Right forelimb (tissue), 1 donor: Measurements from ENCODE around the gene WWOX.

ENCODE experiments used
- DNase-seq: peaks from one replicate; pipeline ENCODE4 v3.0.0-alpha.2; 2018

WWOX gene

DNA sequence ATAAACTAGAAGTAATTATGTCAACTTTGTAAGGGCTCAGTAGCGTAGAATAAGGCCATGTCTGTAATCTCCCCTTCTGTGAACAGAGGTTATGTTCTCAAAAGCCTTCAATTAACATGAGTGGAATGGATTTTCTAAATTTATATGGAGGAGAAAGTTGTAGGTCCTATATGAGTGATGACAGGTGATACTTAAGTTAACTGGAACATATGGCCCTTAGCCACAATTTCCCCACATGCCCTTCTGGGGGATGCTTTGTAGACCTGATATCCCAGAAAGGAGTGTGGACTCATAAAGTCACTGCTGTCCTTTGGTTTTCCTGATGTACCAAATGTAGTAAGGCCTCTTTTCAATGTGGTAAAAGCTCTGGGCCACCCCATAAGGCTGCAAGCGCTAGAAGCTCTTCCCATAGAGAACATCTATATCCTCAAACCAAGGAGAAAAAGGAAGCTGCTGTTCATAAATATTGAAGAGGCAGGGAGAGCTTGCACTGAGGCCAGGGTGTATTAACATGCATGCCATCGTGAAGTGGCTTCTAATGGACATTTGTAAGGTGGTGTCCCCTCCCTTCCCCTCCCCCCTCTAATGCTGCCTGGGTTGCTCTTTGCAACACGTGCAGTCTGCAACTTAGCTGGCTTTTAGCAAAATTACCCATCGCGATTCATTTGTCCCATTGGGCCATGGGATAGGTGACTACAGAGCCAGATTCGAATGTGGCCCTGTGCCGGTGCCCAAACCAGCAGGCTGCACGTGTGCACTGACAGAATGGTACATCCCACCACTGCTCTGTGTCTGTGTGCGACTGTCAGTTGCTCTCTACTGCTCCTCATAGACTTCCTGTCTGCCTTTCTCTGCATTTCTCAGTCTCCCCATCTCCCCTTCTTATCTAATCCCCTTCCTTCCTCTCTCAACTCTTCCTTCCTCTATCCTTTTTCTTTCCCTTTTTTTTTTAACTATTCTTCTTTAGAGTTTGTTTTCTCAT is 269.0 kb downstream of the WWOX start:
- DNase-seq, result no peak

- DNase-seq, result no peak
These were observed 272.8 kb downstream of the WWOX start for GRCh38 chr16:78372277-78372676.

- no peak for DNase-seq
These were observed 275.7 kb downstream of the WWOX start for GRCh38 chr16:78375055-78375679.

DNA sequence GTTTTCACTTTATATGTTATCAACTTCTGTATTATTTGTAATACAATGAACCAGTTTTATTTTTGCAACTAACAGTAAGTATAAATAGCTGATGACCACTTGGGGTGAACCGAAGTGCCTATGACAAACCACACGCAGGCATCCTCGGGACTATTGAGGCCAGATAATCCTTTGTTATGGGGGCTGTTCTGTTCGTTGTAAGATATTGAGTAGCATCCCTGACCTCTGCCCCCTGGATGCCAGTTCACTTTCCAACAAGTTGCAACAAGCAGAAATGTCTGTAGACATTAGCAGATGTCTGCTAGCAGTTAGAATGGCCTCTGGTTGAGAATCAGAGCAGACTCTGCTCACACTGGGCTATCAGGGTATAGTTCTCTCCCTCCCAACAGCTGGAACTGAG is 277.0 kb downstream of the WWOX start:
- no peak for DNase-seq

DNA sequence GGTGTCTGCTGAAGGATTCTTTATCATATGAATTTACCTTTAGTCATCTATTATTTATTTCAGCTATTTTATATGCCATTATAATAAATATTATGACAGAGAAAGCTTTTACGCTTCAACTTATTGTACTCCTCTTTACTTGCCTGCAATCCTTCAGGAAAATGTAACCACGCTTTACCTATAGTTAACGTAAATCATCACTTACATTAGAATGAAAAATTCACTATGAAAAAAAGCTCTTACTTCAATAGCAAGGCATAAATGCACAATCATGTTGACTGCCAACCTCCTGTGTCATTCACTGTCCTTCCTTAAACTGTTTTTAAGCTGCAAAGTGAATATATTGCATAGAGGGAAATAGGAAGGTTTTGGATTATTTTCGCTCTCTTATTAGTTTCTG is 277.9 kb downstream of the WWOX start:
- DNase-seq, result no peak

DNA sequence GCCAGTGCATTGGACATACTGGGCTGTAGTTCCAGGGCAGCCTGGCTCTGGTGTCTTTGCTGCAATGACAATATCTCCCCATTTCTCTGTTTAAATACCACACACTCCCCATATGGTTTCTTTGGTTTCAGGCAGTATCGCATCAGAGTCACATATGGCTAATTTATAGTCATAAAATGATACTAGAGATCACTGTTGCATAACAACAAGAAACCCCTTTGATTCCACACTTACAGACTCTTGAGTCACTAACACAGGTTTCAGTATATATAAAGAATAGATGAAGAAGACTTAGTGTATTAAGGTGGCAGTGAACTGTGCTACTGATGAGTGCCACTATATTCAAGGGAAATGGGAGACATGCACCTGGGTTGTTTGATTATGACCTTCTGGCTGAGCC is 281.6 kb downstream of the WWOX start:
- DNase-seq, result no peak

DNA sequence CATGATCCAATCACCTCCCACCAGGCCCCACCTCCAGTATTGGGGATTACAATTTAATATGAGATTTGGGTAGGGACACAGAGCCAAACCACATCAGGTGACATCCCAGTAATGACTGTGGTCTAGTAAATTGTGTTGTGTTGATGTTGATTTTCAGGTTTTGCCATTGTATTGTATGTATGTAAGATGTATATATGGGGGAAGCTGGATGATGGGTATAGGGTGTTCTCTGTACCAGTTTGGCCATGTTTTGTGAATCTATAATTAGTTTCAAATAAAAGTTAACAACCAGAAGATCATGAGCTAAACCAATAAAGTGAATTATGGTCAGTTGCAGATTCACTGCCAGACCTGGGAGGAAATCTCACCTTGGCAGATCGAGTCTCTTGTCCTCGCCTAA is 283.7 kb downstream of the WWOX start:
- DNase-seq, result no peak

GRCh38 chr16:78385086-78385805 is 285.8 kb downstream of the WWOX start:
- no peak for DNase-seq

DNA sequence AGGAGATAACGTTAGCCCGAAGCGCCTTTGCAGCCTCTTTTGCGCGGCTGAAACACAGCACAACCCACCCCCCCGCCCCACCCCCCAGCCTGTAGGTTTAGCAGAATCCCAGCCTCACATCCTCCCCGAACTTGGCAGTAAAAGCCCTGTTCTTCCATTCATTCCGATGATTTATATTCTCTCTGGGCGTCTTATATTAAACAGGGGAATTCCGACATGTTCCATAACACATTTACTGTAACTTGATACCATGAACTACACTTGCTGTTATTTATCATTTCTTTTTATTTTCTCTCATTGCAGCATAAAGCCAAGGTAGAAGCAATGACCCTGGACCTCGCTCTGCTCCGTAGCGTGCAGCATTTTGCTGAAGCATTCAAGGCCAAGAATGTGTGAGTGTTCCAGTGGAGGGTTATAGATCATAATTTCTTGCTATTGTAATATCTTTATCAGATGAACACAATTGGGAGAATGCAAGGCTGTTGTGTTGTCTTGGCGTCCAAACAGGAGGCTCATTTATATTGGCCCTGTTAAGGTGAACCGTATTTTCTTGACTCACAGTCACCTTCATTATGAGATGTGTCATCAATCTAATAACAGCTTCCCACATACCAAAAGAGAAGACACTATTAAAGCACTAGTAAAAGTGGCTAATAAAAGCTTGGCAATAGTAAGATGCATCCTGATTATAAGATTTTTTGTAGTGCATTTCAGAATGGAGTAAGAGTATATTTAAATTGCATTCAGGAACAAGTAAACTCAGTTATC is 287.3 kb downstream of the WWOX start:
- DNase-seq, result no peak

DNA sequence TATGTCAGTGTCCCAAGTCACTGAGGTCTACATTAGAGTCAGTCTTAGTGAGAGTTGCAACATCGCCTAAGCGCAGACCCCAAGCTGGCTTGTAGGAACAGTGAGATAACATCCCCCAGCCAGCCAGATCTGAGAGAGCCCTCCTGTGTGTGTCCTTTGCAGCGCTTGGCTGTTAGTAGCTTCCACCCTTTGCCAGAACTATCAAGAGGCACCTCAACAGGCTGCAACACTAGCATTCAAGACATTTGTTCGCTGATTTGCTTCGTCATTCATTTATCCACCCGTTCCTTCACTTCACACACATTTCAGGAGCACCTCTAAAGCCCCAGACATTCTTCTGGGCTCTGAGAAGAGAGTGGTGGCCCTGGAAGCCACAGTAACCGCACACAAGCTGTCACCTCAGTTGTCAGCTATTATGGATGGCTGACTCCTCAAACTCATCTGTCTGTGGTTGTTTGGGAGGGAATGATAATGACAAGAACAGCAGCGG is 289.6 kb downstream of the WWOX start:
- DNase-seq, result no peak

DNA sequence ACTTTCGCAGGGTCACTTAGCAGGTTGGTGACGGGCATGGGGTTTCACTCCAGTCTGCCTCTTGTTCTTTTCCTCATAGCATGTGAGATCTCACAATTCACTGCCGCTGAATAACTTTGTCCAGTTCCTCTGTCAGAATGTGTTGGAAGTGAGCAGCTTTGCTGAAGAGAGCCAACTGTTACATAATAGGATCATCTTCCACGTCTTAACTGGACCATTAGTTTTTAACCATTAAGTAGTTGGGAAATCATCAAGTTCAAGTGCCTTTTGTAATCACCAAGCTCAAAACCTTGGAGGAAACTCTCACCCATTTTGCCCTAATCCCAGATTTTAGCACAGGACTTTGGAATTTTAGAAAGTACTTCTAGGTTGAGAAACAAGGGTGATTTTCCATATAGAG is 290.6 kb downstream of the WWOX start:
- no peak for DNase-seq

DNA sequence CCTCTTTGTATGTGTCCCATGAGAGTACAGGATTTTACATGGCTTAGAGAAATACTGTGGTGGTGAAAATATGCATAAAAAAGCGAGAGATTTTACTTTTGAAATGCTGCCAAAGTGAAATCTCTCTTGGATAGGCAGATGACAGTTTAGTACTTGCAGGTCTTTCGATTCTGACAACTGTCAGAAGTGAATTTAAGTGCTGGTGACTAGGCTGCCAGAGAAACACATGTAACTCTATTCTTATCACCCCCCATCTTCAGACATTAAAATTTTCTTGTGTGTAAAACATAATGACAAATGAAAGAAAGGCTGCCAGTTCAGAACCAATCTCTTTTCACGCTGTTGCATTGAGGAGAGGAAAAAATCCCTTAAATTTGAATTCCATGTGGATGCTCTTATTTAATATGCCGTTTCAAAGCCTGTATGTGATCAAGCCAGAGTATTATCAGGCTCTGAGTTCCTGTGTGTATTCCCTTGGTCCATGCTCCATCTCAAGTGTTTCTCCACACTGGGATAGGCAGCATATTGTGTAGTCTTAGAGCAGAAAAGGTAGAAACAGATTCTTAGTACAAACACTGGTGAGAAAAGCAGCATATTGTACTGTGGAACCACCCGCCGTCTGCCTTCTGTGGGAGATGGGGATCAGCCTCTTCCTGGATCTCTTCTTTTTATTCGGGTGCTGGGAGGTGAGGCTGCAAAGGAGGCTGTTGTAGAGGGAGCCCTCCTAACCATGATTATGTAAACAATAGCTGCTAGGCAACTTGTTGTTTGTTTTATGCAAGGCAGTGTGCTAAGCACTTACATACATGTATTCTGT is 291.3 kb downstream of the WWOX start:
- DNase-seq, result no peak

DNA sequence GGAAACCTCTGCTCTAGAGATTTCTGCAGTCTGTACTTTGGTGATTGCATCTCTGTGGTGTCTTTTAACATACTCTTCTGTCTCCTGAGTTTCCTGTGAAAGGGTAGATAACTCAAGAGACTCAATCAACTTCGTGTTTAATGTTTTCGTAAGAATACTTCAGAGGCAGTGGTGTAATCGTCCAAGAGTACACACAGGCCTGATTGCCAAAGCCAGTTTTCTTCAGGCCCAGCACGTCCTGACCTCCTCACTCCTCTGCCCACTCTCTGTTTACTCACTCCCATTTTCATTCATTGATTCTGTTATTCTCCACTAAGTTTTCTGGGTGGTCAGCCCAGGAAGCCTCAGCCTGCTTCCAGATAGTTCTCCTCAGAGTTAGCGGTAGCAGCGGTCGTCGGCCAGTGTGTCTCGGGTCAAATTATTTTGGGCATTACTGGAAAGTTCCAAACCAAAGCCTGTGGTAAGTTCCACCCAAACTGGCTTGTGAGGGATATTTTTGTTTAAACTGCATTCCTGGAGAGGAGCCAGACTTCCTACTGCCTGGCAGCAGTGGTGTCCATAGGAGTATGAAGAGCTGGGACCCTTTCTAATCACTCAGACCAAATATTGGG is 293.2 kb downstream of the WWOX start:
- DNase-seq, result no peak

- DNase-seq, result no peak
These were observed 295.6 kb downstream of the WWOX start for GRCh38 chr16:78395035-78395434.

- no peak for DNase-seq
These were observed 296.6 kb downstream of the WWOX start for GRCh38 chr16:78396046-78396445.

DNA sequence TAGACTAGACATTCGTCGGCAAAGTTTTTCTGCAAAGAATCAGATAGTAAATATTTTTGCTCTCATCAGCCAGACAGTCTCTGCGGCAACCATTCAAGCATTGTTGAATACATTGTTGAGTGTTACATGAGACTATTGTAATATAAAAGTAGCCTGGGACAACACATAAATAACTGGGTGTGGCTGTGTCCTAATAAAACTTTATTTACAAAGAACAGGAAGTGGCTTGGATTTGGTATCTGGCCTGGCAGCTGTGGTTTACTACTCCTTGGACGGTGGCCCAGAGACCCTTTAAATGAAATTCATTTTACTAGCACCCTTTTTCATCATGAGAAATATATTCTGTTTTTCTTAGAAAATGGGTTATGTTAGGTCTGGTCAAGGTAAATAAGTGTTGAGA is 297.2 kb downstream of the WWOX start:
- DNase-seq, result no peak

DNA sequence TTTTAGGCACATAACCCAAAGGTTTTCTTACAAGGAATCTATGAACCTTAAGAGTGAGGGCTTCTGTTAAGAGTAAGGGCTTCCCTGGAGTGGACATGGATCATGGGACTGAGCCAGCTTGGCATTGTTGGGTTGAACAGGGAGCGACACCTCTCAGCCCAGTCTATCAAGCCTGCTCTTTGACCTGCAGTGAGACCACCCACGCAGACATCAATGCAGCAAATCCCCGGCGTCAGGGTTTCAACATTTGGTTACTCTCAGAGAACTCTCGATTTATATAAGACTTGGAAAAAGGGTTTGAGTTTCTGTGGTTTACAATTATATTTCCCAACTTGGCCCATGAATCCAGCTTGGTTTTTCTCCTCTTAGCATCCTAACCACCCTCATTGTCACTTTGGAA is 299.9 kb downstream of the WWOX start:
- DNase-seq, result no peak

DNA sequence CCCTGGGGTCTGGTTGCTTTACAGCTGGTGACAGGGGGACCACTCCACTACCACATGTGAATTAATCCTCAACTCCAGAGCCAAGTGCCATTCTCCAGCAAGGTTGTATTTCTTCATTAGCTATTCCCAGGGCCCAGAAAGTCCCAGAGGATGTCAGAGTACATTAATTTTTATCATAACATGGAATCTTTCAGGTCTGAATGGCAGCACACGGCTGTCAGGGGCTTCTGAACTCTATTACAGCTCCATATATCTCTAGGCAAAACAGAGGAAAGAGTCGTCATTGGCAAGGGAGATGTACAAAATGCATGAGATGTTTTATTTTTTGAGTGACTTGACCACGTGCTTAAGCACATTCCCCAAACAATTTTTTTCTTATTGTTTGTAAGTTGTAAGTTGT is 303.4 kb downstream of the WWOX start:
- no peak for DNase-seq

- no peak for DNase-seq
These were observed 305.6 kb downstream of the WWOX start for GRCh38 chr16:78405040-78405439.

GRCh38 chr16:78405833-78406232 is 306.4 kb downstream of the WWOX start:
- no peak for DNase-seq

DNA sequence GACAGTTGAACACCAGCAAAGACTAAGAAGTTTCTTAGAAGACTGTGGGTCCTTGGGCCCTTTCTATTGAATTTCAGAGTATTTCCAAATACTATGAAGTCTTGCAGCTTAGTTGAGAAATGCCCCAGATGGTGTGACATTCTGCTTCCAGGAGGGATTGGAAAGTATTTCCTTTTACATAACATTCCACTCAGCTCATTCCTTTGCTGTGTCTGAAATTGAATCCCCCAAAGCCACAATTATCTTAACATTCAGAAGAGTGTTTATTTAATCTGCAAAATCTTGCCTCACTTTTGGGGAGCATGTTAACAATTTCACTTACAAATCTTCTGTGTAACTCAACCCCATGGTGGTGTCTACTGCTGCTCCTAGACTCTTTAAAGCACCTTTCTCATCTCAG is 307.7 kb downstream of the WWOX start:
- DNase-seq, result no peak
